ENCODE measurements around the gene C6. TPM values are rescaled to one million over a fixed set of nuclear protein-coding genes. Genes with fewer than 3 reads are reported as not detected.

The C6 gene
- total and polyA plus RNA-seq, 8 donors = 0.45 to 6.5 (median 1.0) TPM; not detected in 2

- DNase-seq = no peak
- intact Hi-C loops (cut with DNase I; ENCODE audit: low total_unique reads) = no loop called here
- no peak overlapping the region for H3K27ac ChIP-seq
- no peak overlapping the region for H3K4me3 ChIP-seq
- no peaks in the 10 kb centered on the region for H3K4me1 ChIP-seq
- 91 to 95% (median 94%) methylated on average over 3 of the region's 3 CpGs for WGBS, 5 donors
- no peaks in the 10 kb centered on the region for H3K36me3 ChIP-seq
- H3K27me3 ChIP-seq = no peaks in the 10 kb centered on the region
- TF ChIP-seq EP300 (IDR thresholded peaks at IDR 0.05) = no peak
- TF ChIP-seq POLR2A (IDR thresholded peaks at IDR 0.05) = no peak
- no peak for TF ChIP-seq POLR2AphosphoS5 (IDR thresholded peaks at IDR 0.05)
- TF ChIP-seq, protein P1, sequence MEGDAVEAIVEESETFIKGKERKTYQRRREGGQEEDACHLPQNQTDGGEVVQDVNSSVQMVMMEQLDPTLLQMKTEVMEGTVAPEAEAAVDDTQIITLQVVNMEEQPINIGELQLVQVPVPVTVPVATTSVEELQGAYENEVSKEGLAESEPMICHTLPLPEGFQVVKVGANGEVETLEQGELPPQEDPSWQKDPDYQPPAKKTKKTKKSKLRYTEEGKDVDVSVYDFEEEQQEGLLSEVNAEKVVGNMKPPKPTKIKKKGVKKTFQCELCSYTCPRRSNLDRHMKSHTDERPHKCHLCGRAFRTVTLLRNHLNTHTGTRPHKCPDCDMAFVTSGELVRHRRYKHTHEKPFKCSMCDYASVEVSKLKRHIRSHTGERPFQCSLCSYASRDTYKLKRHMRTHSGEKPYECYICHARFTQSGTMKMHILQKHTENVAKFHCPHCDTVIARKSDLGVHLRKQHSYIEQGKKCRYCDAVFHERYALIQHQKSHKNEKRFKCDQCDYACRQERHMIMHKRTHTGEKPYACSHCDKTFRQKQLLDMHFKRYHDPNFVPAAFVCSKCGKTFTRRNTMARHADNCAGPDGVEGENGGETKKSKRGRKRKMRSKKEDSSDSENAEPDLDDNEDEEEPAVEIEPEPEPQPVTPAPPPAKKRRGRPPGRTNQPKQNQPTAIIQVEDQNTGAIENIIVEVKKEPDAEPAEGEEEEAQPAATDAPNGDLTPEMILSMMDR (IDR thresholded peaks at IDR 0.05) = no peak
- no peaks in the 10 kb centered on the region for H3K9me3 ChIP-seq
Observed at GRCh38 chr5:41118177-41118576, 95.2 kb downstream of the C6 start.

GRCh38 chr5:41115281-41115680, 98.1 kb downstream of the C6 start:
- Histone ChIP-seq H3K9me3 (no peaks in the 10 kb centered on the region), H3K27ac (no peak overlapping the region), H3K27me3 (no peaks in the 10 kb centered on the region), H3K4me1 (no peaks in the 10 kb centered on the region), H3K36me3 (no peaks in the 10 kb centered on the region), H3K4me3 (no peak overlapping the region)
- TF ChIP-seq POLR2AphosphoS5 (IDR thresholded peaks at IDR 0.05) = no peak
- TF ChIP-seq EP300 (IDR thresholded peaks at IDR 0.05) = no peak
- TF ChIP-seq POLR2A (IDR thresholded peaks at IDR 0.05) = no peak
- TF ChIP-seq, protein P1 (IDR thresholded peaks at IDR 0.05) = no peak
- DNase-seq = peak in 1 of 2 donors; percentile 7
- WGBS, 5 donors = 68 to 88% (median 82%) methylated on average over 2 of the region's 2 CpGs
- intact Hi-C loops (cut with DNase I; ENCODE audit: low total_unique reads) = no loop called here

DNA sequence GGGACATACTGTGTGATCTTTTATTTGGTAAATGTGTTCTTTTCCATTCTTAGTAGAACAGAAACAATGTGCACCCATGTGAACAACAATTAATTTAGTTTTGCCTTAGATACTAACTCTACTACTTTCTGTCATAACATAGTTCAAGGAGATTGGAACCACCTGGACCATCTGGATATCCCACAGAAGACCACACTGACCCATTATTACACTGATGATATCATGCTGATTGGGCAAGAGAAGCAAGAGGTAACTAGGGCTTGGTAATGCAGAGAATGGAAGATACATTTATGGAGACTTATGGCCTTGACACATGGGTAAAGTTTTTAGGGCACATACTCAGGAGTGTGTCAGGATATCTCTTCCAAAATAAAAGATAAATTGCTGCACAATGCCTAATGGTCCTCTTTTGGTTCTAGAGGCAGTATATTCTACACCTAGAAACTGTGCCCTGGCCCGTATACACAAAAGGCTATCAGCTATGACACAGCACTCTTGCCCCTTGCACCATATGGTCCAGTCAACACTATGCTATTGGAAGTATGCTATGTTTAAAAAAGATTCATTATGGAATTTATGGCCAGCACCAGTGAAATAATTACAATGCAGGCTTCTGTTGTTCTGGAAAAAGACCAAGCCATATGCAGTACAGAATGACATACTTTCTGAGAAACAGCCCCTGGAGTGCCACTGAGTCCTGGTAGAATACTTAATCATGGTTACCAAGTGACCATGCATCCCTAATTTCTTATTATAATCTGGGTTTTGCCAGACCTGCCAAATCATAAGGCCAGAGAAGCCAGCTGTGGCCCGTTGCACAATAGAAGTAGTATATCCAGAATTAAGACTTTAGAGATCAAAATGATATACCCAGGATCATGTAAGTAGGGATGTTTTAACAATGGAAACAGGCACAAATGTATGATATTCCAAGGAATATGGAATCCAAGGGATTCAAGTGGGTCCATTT, 100.6 kb downstream of the C6 start:
- H3K4me1 ChIP-seq = no peaks in the 10 kb centered on the region
- TF ChIP-seq POLR2AphosphoS5 (IDR thresholded peaks at IDR 0.05) = no peak
- TF ChIP-seq POLR2A (IDR thresholded peaks at IDR 0.05) = no peak
- TF ChIP-seq, protein P1 (IDR thresholded peaks at IDR 0.05) = no peak
- TF ChIP-seq EP300 (IDR thresholded peaks at IDR 0.05) = no peak
- H3K27ac ChIP-seq = no peak overlapping the region
- H3K9me3 ChIP-seq = no peaks in the 10 kb centered on the region
- H3K4me3 ChIP-seq = no peak overlapping the region
- H3K36me3 ChIP-seq = no peaks in the 10 kb centered on the region
- 77 to 86% (median 79%) methylated on average over 2 of the region's 2 CpGs for WGBS, 5 donors
- no peak for DNase-seq
- no peaks in the 10 kb centered on the region for H3K27me3 ChIP-seq
- intact Hi-C loops (cut with DNase I; ENCODE audit: low total_unique reads) = no loop called here

DNA sequence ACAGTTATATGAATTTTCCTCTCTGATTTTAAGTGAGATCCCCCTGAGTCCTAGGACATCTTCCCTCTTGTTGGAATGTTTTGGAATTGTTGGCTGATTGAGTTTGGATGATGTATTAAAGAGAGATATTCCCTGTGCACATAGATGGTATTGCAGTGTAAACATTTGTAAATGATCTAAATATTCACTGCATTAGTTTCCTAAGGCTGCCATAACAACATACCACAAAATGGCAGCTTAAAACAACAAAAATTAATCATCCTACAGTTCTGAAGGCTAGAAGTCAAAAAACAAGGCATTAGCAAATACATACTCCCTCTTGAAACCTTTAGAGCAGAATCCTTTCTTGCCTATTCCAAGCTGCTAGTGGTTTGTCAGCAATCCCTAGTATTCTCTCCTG, 104.1 kb downstream of the C6 start:
- Histone ChIP-seq H3K27ac (no peak overlapping the region), H3K9me3 (no peaks in the 10 kb centered on the region), H3K27me3 (no peaks in the 10 kb centered on the region), H3K4me1 (no peaks in the 10 kb centered on the region), H3K4me3 (no peak overlapping the region), H3K36me3 (no peaks in the 10 kb centered on the region)
- DNase-seq = no peak
- TF ChIP-seq EP300 (IDR thresholded peaks at IDR 0.05) = no peak
- TF ChIP-seq, protein P1 (IDR thresholded peaks at IDR 0.05) = no peak
- intact Hi-C loops (cut with DNase I; ENCODE audit: low total_unique reads) = no loop called here

Data from stomach (tissue), 9 donors.